Activated effector memory CD4-positive, alpha-beta T cell treated with anti-CD3 and anti-CD28 coated beads, Interleukin-2, amount 50 U/mL, for 16 hours (primary cell): ENCODE measurements around the gene DEGS2.
"Not testable (repeated sequence)": the region's sequence is repeated elsewhere in the genome, so short reads cannot be mapped to it uniquely, and the experiment has no call there.

Experiments used
- DNase-seq: peaks from one replicate; pipeline ENCODE4 v3.0.0-alpha.2; 2020

DEGS2 gene

GRCh38 chr14:100176811-100177327, 17.4 kb upstream of the DEGS2 start:
- DNase-seq: no peak

- DNase-seq: no peak
These were observed 13.9 kb upstream of the DEGS2 start for GRCh38 chr14:100173353-100173752.

- DNase-seq: no peak
These were observed 13.4 kb upstream of the DEGS2 start for GRCh38 chr14:100172811-100173210.

- no peak for DNase-seq
These were observed 11.4 kb upstream of the DEGS2 start for GRCh38 chr14:100170880-100171279.

GRCh38 chr14:100168506-100168905, 9.1 kb upstream of the DEGS2 start:
- DNase-seq: no peak

GRCh38 chr14:100165831-100166440, 6.5 kb upstream of the DEGS2 start:
- DNase-seq: no peak

- DNase-seq: no peak
These were observed 5.9 kb upstream of the DEGS2 start for GRCh38 chr14:100165376-100165775.

GRCh38 chr14:100160534-100160916, 1.1 kb upstream of the DEGS2 start:
- DNase-seq: no peak

GRCh38 chr14:100159865-100160533, 554 bp upstream of the DEGS2 start:
- DNase-seq: no peak

- DNase-seq: no peak
These were observed 815 bp downstream of the DEGS2 start for GRCh38 chr14:100158566-100159093.

GRCh38 chr14:100157548-100158232, 1.8 kb downstream of the DEGS2 start:
- DNase-seq: not testable (repeated sequence)

GRCh38 chr14:100156776-100157175, 2.7 kb downstream of the DEGS2 start:
- DNase-seq: no peak

- no peak for DNase-seq
These were observed 3.5 kb downstream of the DEGS2 start for GRCh38 chr14:100155756-100156616.

- no peak for DNase-seq
These were observed 4.3 kb downstream of the DEGS2 start for GRCh38 chr14:100155049-100155621.

- DNase-seq: no peak
These were observed 5.9 kb downstream of the DEGS2 start for GRCh38 chr14:100153560-100153959.

- DNase-seq: no peak
These were observed 7.4 kb downstream of the DEGS2 start for GRCh38 chr14:100152091-100152490.

GRCh38 chr14:100150932-100151587, 8.4 kb downstream of the DEGS2 start:
- no peak for DNase-seq

GRCh38 chr14:100149851-100150611, 9.4 kb downstream of the DEGS2 start:
- DNase-seq: no peak

GRCh38 chr14:100148837-100149731, 10.4 kb downstream of the DEGS2 start:
- DNase-seq: no peak
